Neural crest cell (in vitro differentiated cells): ENCODE results near the gene SREBF2. TPM values are rescaled to one million over a fixed set of nuclear protein-coding genes. Genes with fewer than 3 reads are reported as not detected.

Experiments used
- DNase-seq: peaks from one replicate; pipeline ENCODE4 v3.0.0; 2021; ENCODE audit warnings: low read depth, mixed read lengths, low spot score
- H3K27ac Mint-ChIP-seq: one replicate; pipeline ENCODE4 v1.8.0; 2021; ENCODE audit warnings: mild to moderate bottlenecking, mixed read lengths; ENCODE audit not compliant: unreplicated experiment
- H3K27me3 Mint-ChIP-seq: 2 replicates; pipeline ENCODE4 v1.8.0; 2021; ENCODE audit warnings: low read depth, mild to moderate bottlenecking, mixed read lengths
- H3K36me3 Mint-ChIP-seq: 2 replicates; pipeline ENCODE4 v1.8.0; 2021; ENCODE audit warnings: low read depth, mild to moderate bottlenecking, mixed read lengths
- H3K4me1 Mint-ChIP-seq: 2 replicates; pipeline ENCODE4 v1.8.0; 2021; ENCODE audit warnings: mixed read lengths
- H3K4me3 Mint-ChIP-seq: one replicate; pipeline ENCODE4 v1.8.0; 2021; ENCODE audit warnings: mild to moderate bottlenecking, mixed read lengths
- H3K9me3 Mint-ChIP-seq: 2 replicates; pipeline ENCODE4 v1.8.0; 2021; ENCODE audit warnings: mixed read lengths
- total RNA-seq: library from RNA; stranded (reverse); gene quantifications from 2 replicates; pipeline ENCODE4 v1.2.1, GENCODE V29; 2021
- TF ChIP-seq, protein P1 (sequence below): fragments of 200-600 bp; sonication (generic); conservative IDR thresholded peaks from 2 replicates; pipeline ENCODE4 v1.5.0; 2021; ENCODE audit warnings: antibody characterized with exemption, mild to moderate bottlenecking

Gene SREBF2
- total RNA-seq, 1 donor from 2014 or later, result 209 TPM

DNA sequence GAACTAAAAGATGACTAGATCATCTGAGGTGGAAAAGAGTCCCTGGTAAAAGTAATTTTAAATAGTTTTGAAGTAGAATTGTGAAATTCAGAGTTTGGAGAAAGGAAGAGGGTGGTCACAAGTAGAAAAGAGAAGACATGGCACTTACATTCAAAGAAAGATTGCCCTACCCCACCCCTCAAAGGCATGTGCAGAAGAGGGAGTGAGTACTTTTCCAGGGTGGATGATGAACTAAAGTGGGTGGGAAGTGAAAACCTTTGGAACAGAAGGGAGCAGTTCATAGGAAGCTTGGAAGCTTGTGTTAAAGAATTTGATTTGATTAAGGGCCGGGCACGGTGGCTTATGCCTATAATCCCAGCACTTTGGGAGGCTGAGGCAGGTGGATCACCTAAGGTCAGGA is 23.6 kb downstream of the SREBF2 start:
- DNase-seq, result no peak
- peaks cover 39% of the 10 kb centered on the region for H3K4me1 Mint-ChIP-seq
- H3K9me3 Mint-ChIP-seq, result no peaks in the 10 kb centered on the region
- TF ChIP-seq, protein P1, sequence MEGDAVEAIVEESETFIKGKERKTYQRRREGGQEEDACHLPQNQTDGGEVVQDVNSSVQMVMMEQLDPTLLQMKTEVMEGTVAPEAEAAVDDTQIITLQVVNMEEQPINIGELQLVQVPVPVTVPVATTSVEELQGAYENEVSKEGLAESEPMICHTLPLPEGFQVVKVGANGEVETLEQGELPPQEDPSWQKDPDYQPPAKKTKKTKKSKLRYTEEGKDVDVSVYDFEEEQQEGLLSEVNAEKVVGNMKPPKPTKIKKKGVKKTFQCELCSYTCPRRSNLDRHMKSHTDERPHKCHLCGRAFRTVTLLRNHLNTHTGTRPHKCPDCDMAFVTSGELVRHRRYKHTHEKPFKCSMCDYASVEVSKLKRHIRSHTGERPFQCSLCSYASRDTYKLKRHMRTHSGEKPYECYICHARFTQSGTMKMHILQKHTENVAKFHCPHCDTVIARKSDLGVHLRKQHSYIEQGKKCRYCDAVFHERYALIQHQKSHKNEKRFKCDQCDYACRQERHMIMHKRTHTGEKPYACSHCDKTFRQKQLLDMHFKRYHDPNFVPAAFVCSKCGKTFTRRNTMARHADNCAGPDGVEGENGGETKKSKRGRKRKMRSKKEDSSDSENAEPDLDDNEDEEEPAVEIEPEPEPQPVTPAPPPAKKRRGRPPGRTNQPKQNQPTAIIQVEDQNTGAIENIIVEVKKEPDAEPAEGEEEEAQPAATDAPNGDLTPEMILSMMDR, result no peak
- H3K27me3 Mint-ChIP-seq, result no peaks in the 10 kb centered on the region
- H3K4me3 Mint-ChIP-seq, result no peak overlapping the region
- H3K27ac Mint-ChIP-seq, result no peak overlapping the region
- peaks cover 8% of the 10 kb centered on the region for H3K36me3 Mint-ChIP-seq

DNA sequence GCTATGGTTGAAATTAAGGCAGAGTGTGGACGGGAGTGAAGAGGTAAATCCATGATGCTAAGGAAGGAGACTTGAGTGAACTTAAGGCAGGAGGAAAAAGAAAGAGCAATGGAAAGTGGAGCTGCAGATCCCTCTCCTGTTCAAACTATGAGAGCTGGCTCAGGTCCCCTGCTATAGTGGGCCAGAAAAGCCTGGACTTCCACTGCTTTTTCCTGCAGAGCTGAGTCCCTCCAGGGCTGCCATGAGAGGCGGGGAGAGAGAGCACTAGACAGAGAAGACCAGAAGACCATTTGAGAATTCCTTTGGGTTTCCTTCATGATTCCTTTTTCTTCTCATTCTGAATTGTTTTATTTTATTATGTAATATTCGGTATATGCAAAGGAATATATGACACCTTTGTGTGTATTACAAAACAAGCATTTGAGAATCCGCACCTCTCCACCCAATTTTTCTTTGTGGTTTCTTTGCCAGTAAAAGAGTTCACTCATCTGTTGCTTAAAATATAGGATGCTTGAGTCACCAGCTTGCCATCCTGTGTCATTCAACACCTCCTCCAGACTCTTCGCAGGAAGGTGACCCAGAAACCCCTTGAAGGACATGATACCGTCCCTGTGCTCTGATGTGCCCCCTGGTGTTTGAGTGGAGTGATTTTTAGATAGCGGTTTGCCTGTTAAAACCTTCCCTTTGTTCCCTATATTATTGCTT is 24.4 kb downstream of the SREBF2 start:
- no peaks in the 10 kb centered on the region for H3K27me3 Mint-ChIP-seq
- H3K36me3 Mint-ChIP-seq, result peaks cover 8% of the 10 kb centered on the region
- peaks cover 41% of the 10 kb centered on the region for H3K4me1 Mint-ChIP-seq
- H3K27ac Mint-ChIP-seq, result no peak overlapping the region
- DNase-seq, result peak; percentile 33
- no peak overlapping the region for H3K4me3 Mint-ChIP-seq
- no peaks in the 10 kb centered on the region for H3K9me3 Mint-ChIP-seq
- TF ChIP-seq, protein P1, result peak; percentile 68

DNA sequence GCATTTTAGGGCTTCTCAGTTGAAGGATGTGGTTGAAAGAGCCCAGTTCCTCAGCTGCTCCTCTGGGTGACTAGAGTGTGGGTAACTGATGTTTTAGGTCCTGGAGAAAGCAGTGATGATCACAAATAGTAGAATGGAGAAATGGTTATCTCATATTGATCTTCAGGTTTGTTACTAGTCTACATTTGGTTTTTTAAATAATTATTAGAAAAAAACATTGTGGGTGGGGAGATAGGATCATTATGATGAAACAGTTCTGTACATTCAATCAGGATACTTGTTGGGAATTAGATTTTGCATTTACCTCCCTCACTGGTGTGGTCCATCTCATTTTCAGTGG is 24.9 kb downstream of the SREBF2 start:
- TF ChIP-seq, protein P1, result no peak
- no peak for DNase-seq
- Mint-ChIP-seq H3K36me3 (peaks cover 8% of the 10 kb centered on the region), H3K27ac (peak overlapping the region; percentile 47), H3K4me3 (no peak overlapping the region), H3K27me3 (no peaks in the 10 kb centered on the region), H3K9me3 (no peaks in the 10 kb centered on the region), H3K4me1 (peaks cover 44% of the 10 kb centered on the region)

DNA sequence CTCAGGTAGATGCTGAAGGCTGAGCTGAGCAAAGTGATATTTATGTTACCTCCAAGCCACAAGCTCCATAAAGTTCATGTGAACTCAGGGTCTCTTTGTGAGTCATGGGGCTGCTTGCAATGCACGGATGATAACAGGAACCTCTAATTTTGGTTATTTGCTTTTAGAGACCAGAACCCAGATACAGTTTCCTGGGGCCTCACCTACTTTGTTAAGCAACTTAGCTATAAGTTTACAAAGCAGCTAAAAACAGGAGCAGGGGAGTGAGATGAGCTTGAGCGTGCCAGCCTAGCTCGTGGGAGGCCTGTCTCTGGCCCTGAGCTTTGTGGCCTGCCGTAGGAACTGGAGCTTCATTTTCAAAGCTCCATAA is 29.2 kb downstream of the SREBF2 start:
- no peak overlapping the region for H3K27ac Mint-ChIP-seq
- H3K27me3 Mint-ChIP-seq, result no peaks in the 10 kb centered on the region
- TF ChIP-seq, protein P1, result no peak
- H3K9me3 Mint-ChIP-seq, result no peaks in the 10 kb centered on the region
- H3K4me3 Mint-ChIP-seq, result no peak overlapping the region
- H3K36me3 Mint-ChIP-seq, result peaks cover 9% of the 10 kb centered on the region
- peaks cover 40% of the 10 kb centered on the region for H3K4me1 Mint-ChIP-seq
- DNase-seq, result no peak

DNA sequence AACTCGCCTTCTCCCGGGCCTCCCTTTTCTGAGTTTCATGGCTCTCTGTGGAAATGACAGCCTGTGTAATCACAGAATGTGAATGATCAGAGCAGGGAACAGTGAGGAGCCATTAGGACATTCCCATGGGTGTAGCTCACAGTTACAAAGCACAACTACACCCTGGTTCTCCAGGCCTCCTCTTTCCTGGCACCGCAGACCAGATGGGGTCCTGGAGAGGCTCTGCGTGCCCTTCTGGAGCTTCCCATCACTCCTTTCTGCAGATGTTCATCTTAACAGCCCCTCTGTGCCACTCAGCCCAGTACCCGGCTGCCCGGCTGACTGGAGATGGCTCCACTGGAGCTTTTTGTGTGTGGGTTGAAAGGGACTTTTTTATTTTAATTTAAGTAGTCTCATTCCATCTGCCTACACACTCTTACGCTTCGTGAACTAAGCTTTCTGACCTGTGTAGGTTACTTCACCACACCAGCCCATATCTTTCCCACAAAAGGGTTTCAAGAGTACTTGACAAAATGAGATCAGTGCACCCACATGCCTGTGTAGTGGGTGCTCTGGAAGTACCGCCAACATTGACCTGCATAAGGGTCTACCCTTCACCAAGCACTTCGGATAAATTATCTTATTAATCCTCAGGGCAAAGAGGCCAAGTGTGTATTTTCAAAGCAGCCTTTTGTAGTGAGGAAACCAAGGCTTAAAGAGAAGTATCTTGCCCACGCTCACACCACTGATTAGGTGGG is 29.8 kb downstream of the SREBF2 start:
- H3K27ac Mint-ChIP-seq, result peak overlapping the region; percentile 78
- peaks cover 9% of the 10 kb centered on the region for H3K36me3 Mint-ChIP-seq
- TF ChIP-seq, protein P1, result no peak
- H3K4me1 Mint-ChIP-seq, result peaks cover 36% of the 10 kb centered on the region
- no peaks in the 10 kb centered on the region for H3K27me3 Mint-ChIP-seq
- DNase-seq, result no peak
- H3K4me3 Mint-ChIP-seq, result no peak overlapping the region
- no peaks in the 10 kb centered on the region for H3K9me3 Mint-ChIP-seq
